SHP77 treated with DMSO at 0.1 percent for 48 hours (cell line): Measurements from ENCODE around the gene ZNF541.

ENCODE experiments used
- DNase-seq: peaks from one replicate; lab custom pipeline; 2025; lab: John Stamatoyannopoulos, UW

The ZNF541 gene

GRCh38 chr19:47573071-47574026 is at the start of gene ZNF541:
ZNF541 (minus strand) TSS chr19:47573148; CDS start chr19:47555856, 17,292 bp downstream.
- DNase-seq: no peak

- no peak for DNase-seq
Measured at GRCh38 chr19:47619763-47620162, 46.8 kb upstream of the ZNF541 start.

- DNase-seq: peak; percentile 28
Measured at GRCh38 chr19:47618771-47619170, 45.8 kb upstream of the ZNF541 start.

GRCh38 chr19:47615714-47616113 is 42.8 kb upstream of the ZNF541 start:
- no peak for DNase-seq

DNA sequence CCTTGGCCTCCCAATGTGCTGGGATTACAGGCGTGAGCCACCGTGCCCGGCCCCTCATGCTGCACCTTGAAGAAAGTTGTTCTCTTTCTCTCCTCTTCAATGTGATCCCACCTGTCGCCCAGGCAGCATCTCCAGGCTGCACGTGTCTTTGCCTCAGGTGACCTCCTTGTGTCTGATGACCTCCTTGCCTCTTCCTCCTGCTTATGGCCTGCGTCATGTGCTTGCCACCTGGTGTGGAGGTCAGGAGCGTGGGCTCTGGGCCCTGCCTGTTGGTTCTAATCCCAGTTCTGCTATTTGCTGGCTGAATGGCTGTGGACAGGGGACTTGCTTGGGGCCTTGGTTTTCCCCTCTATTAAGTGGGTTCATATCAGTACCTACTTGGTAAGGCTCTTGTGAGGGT is 42.3 kb upstream of the ZNF541 start:
- DNase-seq: no peak

GRCh38 chr19:47614559-47614958 is 41.6 kb upstream of the ZNF541 start:
- DNase-seq: no peak

DNA sequence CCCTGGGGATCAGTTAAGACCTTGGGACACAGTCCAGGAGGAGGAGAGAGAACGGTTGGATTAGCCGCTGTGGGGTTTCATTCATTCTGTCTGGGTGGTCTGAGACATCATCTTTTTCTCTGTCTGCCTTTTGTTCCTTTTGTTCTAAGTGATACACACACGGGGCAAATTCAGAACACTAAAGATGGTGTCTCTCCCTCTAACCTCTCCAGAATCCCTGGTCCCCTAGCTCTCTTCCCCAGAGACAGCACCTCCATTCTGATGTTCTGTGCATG is 41.0 kb upstream of the ZNF541 start:
- no peak for DNase-seq

- DNase-seq: no peak
Measured at GRCh38 chr19:47613165-47614020, 40.4 kb upstream of the ZNF541 start.

GRCh38 chr19:47610902-47611301 is 38.0 kb upstream of the ZNF541 start:
- no peak for DNase-seq

GRCh38 chr19:47609906-47610894 is 37.3 kb upstream of the ZNF541 start:
- no peak for DNase-seq

DNA sequence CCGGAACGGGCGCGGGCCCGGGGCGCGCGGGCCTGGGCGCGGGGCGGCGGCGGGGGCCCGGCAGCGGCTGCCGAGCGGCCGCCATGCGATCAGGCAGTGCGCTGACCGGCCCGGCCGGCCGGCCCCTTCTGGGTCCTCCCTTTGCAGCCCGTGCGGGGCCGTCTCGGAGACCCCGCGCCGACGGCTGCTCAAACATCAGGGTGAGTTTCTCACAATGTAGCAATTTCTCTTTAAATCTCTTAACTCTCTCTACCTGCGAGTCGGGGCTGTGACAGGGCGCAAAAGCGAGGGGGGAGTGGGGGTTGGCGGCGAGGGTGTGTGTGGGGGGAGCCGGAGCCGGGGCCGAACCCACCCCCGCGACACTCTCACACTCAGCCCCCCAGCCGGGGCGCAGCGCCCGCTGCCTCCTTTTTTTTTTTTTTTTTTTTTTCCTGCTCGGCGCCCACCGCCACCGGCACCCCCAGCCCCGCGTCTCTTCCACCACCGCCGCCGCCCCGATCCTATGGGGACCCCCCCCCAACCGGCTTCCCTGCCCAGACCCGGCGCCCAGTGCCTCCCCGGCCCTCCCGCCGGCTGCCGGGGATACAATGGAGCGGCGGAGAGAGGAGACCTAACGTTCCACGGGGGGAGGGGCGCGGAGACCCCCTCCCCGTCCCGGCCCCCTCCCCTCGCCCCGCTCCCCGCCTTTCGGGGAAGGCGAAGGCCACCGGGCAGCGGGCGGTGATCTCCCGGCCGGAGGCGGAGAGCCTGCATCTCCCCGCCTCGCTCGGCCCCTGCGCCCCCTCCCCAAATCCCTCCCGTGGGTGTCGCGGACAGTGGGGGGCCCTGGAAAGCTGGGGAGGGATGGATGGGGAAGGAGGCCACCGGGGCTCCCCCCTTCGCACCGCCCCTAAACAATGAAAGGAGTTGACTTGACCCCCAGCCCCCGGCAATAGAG is 36.3 kb upstream of the ZNF541 start, which contains the start of gene BICRA:
TSS of gene BICRA (plus strand) at position 166 of the 937 bp plus-strand sequence. CDS start 64,441 bp downstream, outside the sequence.
- DNase-seq: no peak

GRCh38 chr19:47608074-47608918 is 35.3 kb upstream of the ZNF541 start:
- DNase-seq: peak; percentile 33

GRCh38 chr19:47607564-47608073 is 34.7 kb upstream of the ZNF541 start:
- DNase-seq: no peak

DNA sequence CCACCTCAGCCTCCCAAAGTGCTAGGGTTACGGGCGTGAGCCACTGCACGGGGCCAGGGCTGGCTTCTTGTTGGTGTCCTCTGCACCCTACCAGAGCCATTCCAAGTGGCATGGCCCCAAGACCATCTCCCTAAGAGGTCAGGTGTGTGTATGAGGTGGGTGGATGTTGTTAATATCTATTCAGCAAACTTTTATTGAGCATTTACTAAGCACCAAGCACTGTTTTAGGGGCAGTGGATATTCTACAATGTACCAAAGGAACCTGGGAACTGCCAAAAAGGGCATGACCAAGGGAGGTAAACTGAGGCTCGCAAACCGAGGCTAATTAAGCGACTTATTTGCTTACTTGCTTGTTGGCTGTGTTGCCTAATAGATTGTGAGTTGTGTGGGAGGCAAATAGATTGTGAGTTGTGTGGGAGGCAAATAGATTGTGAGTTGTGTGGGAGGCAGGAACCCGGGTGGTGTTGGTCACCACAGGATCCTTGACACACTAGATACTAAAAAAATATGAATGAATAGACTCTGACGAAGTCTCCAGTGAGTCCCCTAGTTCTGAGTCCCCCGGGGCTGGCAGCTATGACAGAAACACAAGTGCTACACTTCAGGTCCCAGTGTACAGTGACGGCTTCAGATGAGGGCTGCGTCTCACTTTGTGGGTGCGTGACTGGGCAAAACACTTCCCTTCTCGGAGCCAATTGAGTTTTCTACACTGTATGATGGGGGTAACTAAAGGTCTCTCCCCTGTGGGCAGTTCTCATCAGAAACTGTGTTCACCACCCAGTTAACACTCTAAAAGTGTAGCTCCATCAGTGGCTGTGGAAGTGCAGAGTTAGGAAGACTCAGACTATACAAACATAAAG is 31.0 kb upstream of the ZNF541 start:
- DNase-seq: no peak

DNA sequence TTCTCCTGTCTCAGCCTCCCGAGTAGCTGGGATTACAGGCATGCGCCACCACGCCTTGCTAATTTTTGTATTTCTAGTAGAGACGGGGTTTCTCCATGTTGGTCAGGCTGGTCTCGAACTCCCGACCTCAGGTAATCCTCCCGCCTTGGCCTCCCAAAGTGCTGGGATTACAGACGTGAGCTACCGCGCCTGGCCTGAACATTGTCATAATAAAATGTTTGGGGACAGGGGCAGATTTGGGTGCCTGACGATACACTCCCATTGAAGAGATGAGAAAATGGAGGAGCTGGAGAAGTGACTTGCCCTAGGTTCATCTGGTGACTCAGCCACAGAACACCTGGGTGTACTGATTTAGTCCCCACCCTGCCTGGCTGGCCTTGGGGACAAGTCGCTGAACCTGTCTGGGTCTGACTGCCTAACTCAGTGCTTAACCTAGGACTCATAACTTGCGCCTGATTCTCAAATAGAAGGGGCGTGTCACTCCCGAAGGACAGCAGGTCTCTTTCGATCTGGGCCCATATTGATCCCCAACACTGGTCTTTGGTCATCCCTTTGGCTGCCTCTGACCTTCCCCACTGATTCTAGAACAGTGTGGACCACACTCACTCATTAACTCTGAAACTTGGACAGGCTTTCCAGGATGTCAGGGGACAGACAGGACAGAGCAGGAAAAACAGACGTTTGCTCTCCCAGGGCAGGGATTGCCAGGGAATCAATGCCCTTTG is 28.4 kb upstream of the ZNF541 start:
- DNase-seq: no peak

DNA sequence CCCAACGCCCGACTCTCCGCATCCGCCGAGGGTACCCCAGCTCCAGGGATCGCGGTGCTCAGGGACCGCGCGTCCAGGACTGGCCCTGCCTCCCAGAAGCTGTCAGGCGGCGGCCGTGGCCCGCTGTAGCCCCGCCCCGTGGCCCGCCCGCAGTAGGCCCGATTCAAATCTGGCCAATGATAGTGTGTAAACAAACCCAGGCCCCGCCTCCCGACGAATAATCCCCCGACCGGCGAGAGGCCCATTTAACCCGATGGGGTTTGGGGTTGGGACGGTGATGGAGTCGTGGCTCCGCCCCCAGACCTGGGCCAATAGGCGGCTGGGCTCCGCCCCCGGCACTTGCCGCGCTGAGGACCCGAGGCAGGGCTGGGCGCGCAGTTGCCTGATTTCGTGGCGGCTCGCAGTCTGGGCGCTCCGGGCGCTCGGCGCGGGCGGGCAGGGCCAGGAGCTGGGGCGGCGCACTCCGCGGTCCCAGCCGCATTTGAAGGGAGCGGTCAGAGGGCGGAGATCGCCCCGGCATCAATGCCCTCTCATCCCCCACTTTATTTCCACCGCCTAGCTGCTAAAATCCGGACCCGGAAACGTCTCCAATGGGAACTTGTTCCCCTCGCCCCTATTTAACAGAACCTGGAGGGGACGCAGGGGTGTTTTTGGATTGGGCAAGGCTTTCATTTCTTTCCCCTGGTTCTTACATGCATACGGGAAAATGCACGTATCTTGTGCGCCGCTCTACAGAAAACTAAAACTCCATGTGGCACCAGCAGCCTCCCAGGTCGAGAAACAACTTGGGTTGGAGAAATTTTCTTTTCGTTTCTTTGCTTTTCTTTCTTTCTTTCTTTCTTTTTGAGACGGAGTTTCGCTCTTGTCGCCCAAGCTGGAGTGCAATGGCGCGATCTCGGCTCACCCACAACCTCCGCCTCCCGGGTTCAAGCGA is 27.6 kb upstream of the ZNF541 start:
- DNase-seq: peak; percentile 98
